ENCODE measurements around the gene RBMS2.
"Not testable (repeated sequence)": the region's sequence is repeated elsewhere in the genome, so short reads cannot be mapped to it uniquely, and the experiment has no call there.

The RBMS2 gene

GRCh38 chr12:56518570-56518969 is 3.0 kb upstream of the RBMS2 start:
- DNase-seq: no peak

GRCh38 chr12:56520048-56520447 is 1.6 kb upstream of the RBMS2 start:
- no peak for DNase-seq

GRCh38 chr12:56520506-56520905 is 1.1 kb upstream of the RBMS2 start:
- no peak for DNase-seq

GRCh38 chr12:56521209-56521589 is 421 bp upstream of the RBMS2 start:
- DNase-seq: no peak

- no peak for DNase-seq
Observed at GRCh38 chr12:56522411-56523193, 982 bp downstream of the RBMS2 start.

GRCh38 chr12:56528846-56529245 is 7.2 kb downstream of the RBMS2 start:
- no peak for DNase-seq

GRCh38 chr12:56529656-56530055 is 8.0 kb downstream of the RBMS2 start:
- no peak for DNase-seq

- DNase-seq: no peak
Observed at GRCh38 chr12:56530390-56531055, 8.9 kb downstream of the RBMS2 start.

GRCh38 chr12:56537546-56537945 is 15.9 kb downstream of the RBMS2 start:
- DNase-seq: no peak

GRCh38 chr12:56541631-56542030 is 20.0 kb downstream of the RBMS2 start:
- no peak for DNase-seq

GRCh38 chr12:56542164-56542563 is 20.5 kb downstream of the RBMS2 start:
- no peak for DNase-seq

GRCh38 chr12:56545023-56545604 is 23.5 kb downstream of the RBMS2 start:
- no peak for DNase-seq

- no peak for DNase-seq
Observed at GRCh38 chr12:56546680-56547079, 25.1 kb downstream of the RBMS2 start.

GRCh38 chr12:56551070-56551469 is 29.4 kb downstream of the RBMS2 start:
- DNase-seq: no peak

GRCh38 chr12:56565510-56566101 is 44.0 kb downstream of the RBMS2 start:
- no peak for DNase-seq

- no peak for DNase-seq
Observed at GRCh38 chr12:56568146-56568545, 46.5 kb downstream of the RBMS2 start.

GRCh38 chr12:56571121-56571520 is 49.5 kb downstream of the RBMS2 start:
- no peak for DNase-seq

GRCh38 chr12:56572288-56572687 is 50.7 kb downstream of the RBMS2 start:
- no peak for DNase-seq

GRCh38 chr12:56574210-56574609 is 52.6 kb downstream of the RBMS2 start:
- DNase-seq: peak; percentile 42 to 56

- not testable (repeated sequence) for DNase-seq
Observed at GRCh38 chr12:56577248-56577647, 55.6 kb downstream of the RBMS2 start.

- DNase-seq: no peak
Observed at GRCh38 chr12:56578983-56579546, 57.4 kb downstream of the RBMS2 start.

GRCh38 chr12:56581418-56582145 is 60.0 kb downstream of the RBMS2 start:
- no peak for DNase-seq

GRCh38 chr12:56585098-56585497 is 63.5 kb downstream of the RBMS2 start:
- no peak for DNase-seq

Data from AML-193 (cell line).